ENCODE data around the gene SYNGR2. TPM values are rescaled to one million over a fixed set of nuclear protein-coding genes. Genes with fewer than 3 reads are reported as not detected.

The SYNGR2 gene
- total RNA-seq, 1 donor, result 4.6 TPM

DNA sequence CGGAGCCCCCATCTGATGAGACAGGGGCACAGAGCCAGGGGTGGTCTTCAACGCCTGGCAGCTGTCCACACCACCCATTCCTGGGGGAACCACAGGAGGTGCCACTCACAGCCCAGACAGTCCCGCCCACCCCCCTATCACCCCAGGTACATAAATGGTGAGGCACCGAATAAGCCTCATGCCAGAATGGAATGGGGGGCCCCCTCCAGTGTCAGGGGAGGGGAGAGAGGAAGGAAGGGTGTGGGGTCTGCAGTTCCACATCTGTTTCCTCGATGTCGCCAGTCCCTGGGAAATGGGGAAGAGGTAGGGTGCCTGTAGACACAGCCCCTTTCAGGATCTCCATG lies 41.5 kb upstream of the SYNGR2 start:
- no peak overlapping the region for H3K4me3 ChIP-seq (ENCODE audit: low read depth, low read length)
- TF ChIP-seq, protein P1, sequence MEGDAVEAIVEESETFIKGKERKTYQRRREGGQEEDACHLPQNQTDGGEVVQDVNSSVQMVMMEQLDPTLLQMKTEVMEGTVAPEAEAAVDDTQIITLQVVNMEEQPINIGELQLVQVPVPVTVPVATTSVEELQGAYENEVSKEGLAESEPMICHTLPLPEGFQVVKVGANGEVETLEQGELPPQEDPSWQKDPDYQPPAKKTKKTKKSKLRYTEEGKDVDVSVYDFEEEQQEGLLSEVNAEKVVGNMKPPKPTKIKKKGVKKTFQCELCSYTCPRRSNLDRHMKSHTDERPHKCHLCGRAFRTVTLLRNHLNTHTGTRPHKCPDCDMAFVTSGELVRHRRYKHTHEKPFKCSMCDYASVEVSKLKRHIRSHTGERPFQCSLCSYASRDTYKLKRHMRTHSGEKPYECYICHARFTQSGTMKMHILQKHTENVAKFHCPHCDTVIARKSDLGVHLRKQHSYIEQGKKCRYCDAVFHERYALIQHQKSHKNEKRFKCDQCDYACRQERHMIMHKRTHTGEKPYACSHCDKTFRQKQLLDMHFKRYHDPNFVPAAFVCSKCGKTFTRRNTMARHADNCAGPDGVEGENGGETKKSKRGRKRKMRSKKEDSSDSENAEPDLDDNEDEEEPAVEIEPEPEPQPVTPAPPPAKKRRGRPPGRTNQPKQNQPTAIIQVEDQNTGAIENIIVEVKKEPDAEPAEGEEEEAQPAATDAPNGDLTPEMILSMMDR (IDR thresholded peaks at IDR 0.05; ENCODE audit: insufficient read depth, low read length), result no peak
- DNase-seq (ENCODE audit: low read depth), result no peak

DNA sequence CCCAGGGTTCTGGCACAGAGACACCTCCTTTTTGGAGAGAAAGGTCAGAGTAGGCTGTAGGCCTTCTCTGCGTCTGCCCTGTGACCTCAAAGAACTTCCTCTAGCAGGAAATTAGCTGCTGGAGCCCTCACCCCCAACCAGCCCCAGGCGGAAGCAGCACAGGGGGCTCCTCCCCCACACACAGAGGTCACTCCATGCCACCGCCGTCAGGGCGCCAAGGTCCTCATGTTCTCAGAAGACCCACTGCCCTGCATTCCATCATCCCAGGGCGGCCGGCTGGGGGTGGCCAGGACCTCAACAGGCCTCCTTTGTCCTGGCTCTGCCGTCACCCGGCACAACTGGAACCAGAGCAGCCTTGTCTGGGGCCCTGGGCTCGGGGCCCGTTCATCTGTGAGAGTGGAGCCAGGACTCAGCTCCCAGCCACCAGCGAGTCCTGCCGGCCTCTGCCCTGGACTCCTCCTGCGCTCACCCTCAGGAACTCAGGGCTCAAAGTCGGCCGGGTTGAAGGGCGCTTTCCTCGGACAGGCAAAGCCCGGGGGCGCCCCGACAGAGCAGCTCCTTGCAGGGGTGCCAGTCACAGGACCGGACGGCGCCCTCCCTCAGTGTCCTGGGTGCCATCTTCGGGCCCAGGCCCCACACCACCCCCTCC lies 41.0 kb upstream of the SYNGR2 start:
- H3K4me3 ChIP-seq (ENCODE audit: low read depth, low read length), result no peak overlapping the region
- TF ChIP-seq, protein P1 (IDR thresholded peaks at IDR 0.05; ENCODE audit: insufficient read depth, low read length), result no peak
- DNase-seq (ENCODE audit: low read depth), result no peak

DNA sequence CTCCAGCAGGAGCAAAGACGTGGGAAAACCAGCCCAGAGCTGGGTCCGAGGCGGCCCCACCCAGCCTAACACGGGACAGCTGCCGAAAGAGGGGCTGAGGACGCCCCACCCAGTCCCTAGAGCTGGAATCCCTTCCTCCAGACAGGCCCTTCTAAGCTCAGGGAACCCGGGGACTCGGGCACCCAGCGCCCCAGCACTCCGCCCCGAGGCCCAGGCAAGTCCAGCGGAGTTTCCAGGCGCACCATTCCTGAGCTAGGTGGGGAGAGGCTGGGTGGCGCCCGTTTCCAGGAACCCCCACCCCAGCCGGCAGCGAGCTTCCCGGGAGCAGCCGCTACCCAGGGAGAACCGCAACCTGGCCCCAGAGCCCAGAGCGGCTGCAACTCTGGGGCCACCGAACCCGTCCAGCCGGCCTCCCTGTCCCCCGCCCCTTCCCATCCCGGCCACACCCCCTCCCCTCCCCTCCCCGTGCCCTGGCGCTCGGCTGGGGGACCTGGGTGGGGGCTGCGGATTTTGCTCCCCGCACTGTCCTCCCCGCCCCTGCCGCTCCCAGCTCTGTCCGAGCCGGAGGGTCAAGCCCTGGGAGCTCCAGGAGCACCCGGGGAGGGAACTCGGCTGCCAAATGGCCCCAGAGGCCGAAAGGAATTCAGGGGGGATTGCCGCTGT lies 40.4 kb upstream of the SYNGR2 start:
- peak overlapping the region; percentile 59 for H3K4me3 ChIP-seq (ENCODE audit: low read depth, low read length)
- no peak for DNase-seq (ENCODE audit: low read depth)
- TF ChIP-seq, protein P1 (IDR thresholded peaks at IDR 0.05; ENCODE audit: insufficient read depth, low read length), result no peak

DNA sequence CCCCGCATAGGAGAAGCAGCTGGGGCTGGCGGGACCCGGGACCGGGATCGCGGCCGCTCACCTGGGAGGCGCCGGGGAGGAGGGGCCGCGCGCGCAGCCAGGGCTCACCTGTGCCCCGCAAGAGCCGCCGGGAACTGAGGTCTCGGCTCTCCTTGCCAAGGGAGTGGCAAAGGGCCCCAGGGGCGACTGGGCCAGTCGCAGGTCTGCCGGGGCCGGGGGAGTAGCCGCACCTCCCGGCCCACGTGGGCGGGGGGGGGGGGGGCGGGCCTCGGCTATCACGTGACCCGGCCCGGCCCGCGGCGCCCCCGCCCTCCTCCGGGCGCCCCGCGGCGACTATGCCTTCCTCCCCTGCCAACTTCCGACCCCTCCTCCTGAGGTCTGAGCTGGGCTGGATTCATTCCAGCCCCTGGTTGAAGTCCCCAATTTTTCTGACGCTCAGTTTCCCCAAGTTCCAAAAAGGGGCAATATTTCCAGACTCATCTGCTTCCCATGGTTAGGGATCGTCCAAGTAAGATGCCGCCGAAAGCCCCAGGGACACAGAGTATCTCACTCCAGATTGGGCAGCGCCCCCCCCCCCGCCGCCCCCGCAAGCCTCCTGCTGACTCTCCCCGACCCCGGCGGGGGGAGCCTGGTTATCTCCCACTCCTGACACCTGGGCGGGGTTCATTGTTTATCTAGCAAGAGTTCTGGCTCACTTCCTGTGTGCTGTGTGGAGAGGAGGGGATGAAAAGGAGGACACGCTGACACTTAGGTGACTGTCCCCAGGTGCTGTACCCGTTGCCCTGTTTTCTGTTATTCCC lies 39.6 kb upstream of the SYNGR2 start, which contains the start of gene TMC6:
Gene TMC6, minus strand, starts transcription at position 205 of the 800 bp plus-strand sequence. CDS start 1,923 bp downstream, outside the sequence.
- no peak for DNase-seq (ENCODE audit: low read depth)
- TF ChIP-seq, protein P1 (IDR thresholded peaks at IDR 0.05; ENCODE audit: insufficient read depth, low read length), result no peak
- peak within 1 kb of the TSS; percentile 59 for H3K4me3 ChIP-seq (ENCODE audit: low read depth, low read length)

DNA sequence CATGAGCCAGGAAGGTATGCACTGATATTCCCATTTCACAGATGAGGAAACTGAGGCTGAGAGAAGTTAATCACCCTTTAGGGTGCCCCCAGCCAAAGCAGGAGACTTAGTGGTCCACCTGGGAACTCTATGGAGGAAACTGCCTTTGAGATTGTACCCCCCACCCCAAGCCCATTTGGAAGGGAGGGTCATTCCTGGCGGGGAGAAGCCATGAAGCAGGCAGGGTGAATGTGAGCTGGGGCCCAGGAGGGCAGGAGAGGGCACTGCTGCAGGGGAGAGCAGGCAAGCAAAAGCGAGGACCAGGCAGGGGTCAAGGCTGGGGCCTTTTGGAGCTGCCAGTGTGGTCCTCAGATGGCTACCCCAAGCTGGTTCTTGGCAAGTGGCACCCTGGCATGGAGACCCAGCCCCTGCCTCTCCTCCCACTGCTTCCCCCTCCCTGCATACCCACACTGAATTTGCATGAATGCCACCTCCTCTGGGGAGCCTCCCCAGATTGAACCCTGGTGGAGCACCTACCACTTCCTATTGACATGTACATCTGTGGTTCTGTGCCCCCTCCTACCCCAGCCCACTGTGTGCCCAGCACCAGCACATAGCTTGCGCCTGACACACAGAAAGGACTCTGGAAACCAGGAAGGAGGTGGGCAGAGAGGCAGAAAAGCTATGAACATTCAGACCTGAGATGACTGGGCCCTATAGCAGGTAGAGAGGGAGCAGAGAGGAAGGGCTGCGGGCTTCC lies 38.9 kb upstream of the SYNGR2 start:
- DNase-seq (ENCODE audit: low read depth), result no peak
- TF ChIP-seq, protein P1 (IDR thresholded peaks at IDR 0.05; ENCODE audit: insufficient read depth, low read length), result no peak
- no peak overlapping the region for H3K4me3 ChIP-seq (ENCODE audit: low read depth, low read length)

DNA sequence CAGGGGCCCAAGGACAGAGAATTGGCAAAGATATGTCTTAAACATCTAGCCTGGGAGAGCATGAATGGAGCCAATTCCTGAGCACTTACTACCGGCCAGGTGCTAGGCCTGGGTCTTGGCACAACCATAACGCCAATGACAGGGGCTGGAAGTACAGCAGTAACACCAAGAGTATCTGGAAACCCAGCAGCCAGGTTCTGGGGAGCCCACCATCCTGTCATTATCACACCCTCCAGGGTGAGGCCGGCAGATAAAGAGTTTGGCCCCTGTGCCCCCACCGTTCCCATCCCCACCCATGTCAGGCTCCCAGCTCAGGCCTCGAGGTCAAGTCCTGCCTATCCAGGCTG lies 38.3 kb upstream of the SYNGR2 start:
- TF ChIP-seq, protein P1 (IDR thresholded peaks at IDR 0.05; ENCODE audit: insufficient read depth, low read length), result no peak
- DNase-seq (ENCODE audit: low read depth), result no peak
- no peak overlapping the region for H3K4me3 ChIP-seq (ENCODE audit: low read depth, low read length)

All from fibroblast of the aortic adventitia (primary cell).